GM12873 (cell line): ENCODE measurements around the gene CDIP1.

Source experiments
- CTCF ChIP-seq: IDR thresholded peaks from 2 replicates; pipeline ENCODE4 v1.5.1; 2012; ENCODE audit warnings: low read depth, mild to moderate bottlenecking, moderate library complexity, low read length, control low read depth; ENCODE audit not compliant: insufficient read depth; ENCODE audit errors: missing control alignments

The CDIP1 gene

GRCh38 chr16:4495766-4496165 is 42.8 kb downstream of the CDIP1 start:
- no peak for TF ChIP-seq CTCF

GRCh38 chr16:4494746-4495490 is 43.7 kb downstream of the CDIP1 start:
- TF ChIP-seq CTCF, result no peak

GRCh38 chr16:4491898-4492297 is 46.7 kb downstream of the CDIP1 start:
- TF ChIP-seq CTCF, result no peak

GRCh38 chr16:4489030-4489429 is 49.5 kb downstream of the CDIP1 start:
- TF ChIP-seq CTCF, result no peak

GRCh38 chr16:4488499-4488967 is 50.0 kb downstream of the CDIP1 start:
- TF ChIP-seq CTCF, result no peak

GRCh38 chr16:4487955-4488498 is 50.5 kb downstream of the CDIP1 start:
- TF ChIP-seq CTCF, result no peak

- TF ChIP-seq CTCF, result no peak
Observed at GRCh38 chr16:4486126-4486893, 52.3 kb downstream of the CDIP1 start.
